NCI-H2227 (cell line): ENCODE data around the gene CMTM6.
"Not testable (repeated sequence)": the region's sequence is repeated elsewhere in the genome, so short reads cannot be mapped to it uniquely, and the experiment has no call there.

Experiments used
- DNase-seq: peaks from one replicate; lab custom pipeline; 2025; ENCODE audit not compliant: unreplicated experiment; lab: John Stamatoyannopoulos, UW

The CMTM6 gene

GRCh38 chr3:32448686-32449474 is 53.8 kb downstream of the CMTM6 start:
- no peak for DNase-seq

GRCh38 chr3:32447865-32448400 is 54.7 kb downstream of the CMTM6 start:
- no peak for DNase-seq

- no peak for DNase-seq
Measured at GRCh38 chr3:32443478-32443877, 59.2 kb downstream of the CMTM6 start.

GRCh38 chr3:32442766-32443165 is 59.9 kb downstream of the CMTM6 start:
- no peak for DNase-seq

- DNase-seq: no peak
Measured at GRCh38 chr3:32440611-32441350, 61.9 kb downstream of the CMTM6 start.

- not testable (repeated sequence) for DNase-seq
Measured at GRCh38 chr3:32439421-32439820, 63.2 kb downstream of the CMTM6 start.

GRCh38 chr3:32438596-32439344 is 63.9 kb downstream of the CMTM6 start:
- no peak for DNase-seq

GRCh38 chr3:32437896-32438295 is 64.8 kb downstream of the CMTM6 start:
- no peak for DNase-seq

GRCh38 chr3:32436816-32437189 is 65.8 kb downstream of the CMTM6 start:
- no peak for DNase-seq

GRCh38 chr3:32435911-32436815 is 66.5 kb downstream of the CMTM6 start:
- no peak for DNase-seq

- DNase-seq: no peak
Measured at GRCh38 chr3:32434206-32434605, 68.4 kb downstream of the CMTM6 start.

- no peak for DNase-seq
Measured at GRCh38 chr3:32432711-32433530, 69.7 kb downstream of the CMTM6 start.

- no peak for DNase-seq
Measured at GRCh38 chr3:32432045-32432710, 70.5 kb downstream of the CMTM6 start.

GRCh38 chr3:32431481-32431880 is 71.2 kb downstream of the CMTM6 start:
- DNase-seq: no peak
